ENCODE data around the gene ZC3H12C. TPM values are rescaled to one million over a fixed set of nuclear protein-coding genes. Genes with fewer than 3 reads are reported as not detected.

The ZC3H12C gene
- total and polyA plus RNA-seq, 2 of the 13 experiments (the other 11 are each of a cell fraction or from before 2014, with no cell fraction given) = 2.4 to 5.7 TPM

GRCh38 chr11:110090466-110091026 lies 2.6 kb upstream of the ZC3H12C start (continued):
- TF ChIP-seq GATA4 (IDR thresholded peaks at IDR 0.05; ENCODE audit: borderline replicate concordance, low read depth) = no peak
- TF ChIP-seq ARID3A (IDR thresholded peaks at IDR 0.05; ENCODE audit: low read depth, low read length) = no peak
- no peak for TF ChIP-seq ZNF687 (CRISPR knock-in tag; IDR thresholded peaks at IDR 0.05)
- no peak for TF ChIP-seq ZNF225 (CRISPR knock-in tag; IDR thresholded peaks at IDR 0.05)
- no peak for TF ChIP-seq ISL2 (CRISPR knock-in tag; IDR thresholded peaks at IDR 0.05)
- no peak for TF ChIP-seq TFE3 (CRISPR knock-in tag; IDR thresholded peaks at IDR 0.05)
